NB4 (cell line): Measurements from ENCODE around the gene HRNR.

ENCODE experiments used
- MAX ChIP-seq: IDR thresholded peaks from 2 replicates; pipeline ENCODE4 v1.6.1; 2011; ENCODE audit warnings: low read depth, low read length
- POLR2A ChIP-seq: IDR thresholded peaks from 2 replicates; pipeline ENCODE4 v1.6.1; 2011; ENCODE audit warnings: mild to moderate bottlenecking; ENCODE audit not compliant: insufficient read length; ENCODE audit errors: extremely low read depth
- TF ChIP-seq, protein P1 (sequence below): IDR thresholded peaks from one replicate; pipeline ENCODE4 v1.5.1; 2012; ENCODE audit warnings: low read depth, low read length

GRCh38 chr1:152218762-152219436 lies 5.1 kb downstream of the HRNR start:
- TF ChIP-seq POLR2A (no peak), MAX (no peak)
- TF ChIP-seq, protein P1, sequence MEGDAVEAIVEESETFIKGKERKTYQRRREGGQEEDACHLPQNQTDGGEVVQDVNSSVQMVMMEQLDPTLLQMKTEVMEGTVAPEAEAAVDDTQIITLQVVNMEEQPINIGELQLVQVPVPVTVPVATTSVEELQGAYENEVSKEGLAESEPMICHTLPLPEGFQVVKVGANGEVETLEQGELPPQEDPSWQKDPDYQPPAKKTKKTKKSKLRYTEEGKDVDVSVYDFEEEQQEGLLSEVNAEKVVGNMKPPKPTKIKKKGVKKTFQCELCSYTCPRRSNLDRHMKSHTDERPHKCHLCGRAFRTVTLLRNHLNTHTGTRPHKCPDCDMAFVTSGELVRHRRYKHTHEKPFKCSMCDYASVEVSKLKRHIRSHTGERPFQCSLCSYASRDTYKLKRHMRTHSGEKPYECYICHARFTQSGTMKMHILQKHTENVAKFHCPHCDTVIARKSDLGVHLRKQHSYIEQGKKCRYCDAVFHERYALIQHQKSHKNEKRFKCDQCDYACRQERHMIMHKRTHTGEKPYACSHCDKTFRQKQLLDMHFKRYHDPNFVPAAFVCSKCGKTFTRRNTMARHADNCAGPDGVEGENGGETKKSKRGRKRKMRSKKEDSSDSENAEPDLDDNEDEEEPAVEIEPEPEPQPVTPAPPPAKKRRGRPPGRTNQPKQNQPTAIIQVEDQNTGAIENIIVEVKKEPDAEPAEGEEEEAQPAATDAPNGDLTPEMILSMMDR = no peak
